Measurements from ENCODE around the gene HRH1. TPM values are rescaled to one million over a fixed set of nuclear protein-coding genes. Genes with fewer than 3 reads are reported as not detected.

Gene HRH1
- total and polyA plus RNA-seq, 2 of the 13 experiments (the other 11 are each of a cell fraction or from before 2014, with no cell fraction given), result not detected

GRCh38 chr3:11271986-11272904 is 118.0 kb downstream of the HRH1 start, which contains the start of gene ATG7 (continued):
- TF ChIP-seq, protein P1, sequence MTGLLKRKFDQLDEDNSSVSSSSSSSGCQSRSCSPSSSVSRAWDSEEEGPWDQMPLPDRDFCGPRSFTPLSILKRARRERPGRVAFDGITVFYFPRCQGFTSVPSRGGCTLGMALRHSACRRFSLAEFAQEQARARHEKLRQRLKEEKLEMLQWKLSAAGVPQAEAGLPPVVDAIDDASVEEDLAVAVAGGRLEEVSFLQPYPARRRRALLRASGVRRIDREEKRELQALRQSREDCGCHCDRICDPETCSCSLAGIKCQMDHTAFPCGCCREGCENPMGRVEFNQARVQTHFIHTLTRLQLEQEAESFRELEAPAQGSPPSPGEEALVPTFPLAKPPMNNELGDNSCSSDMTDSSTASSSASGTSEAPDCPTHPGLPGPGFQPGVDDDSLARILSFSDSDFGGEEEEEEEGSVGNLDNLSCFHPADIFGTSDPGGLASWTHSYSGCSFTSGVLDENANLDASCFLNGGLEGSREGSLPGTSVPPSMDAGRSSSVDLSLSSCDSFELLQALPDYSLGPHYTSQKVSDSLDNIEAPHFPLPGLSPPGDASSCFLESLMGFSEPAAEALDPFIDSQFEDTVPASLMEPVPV (CRISPR knock-in tag; IDR thresholded peaks at IDR 0.05), result peak; percentile 85
- TF ChIP-seq ZNF580 (CRISPR knock-in tag; IDR thresholded peaks at IDR 0.05; ENCODE audit: borderline replicate concordance, low read depth), result 0 out of 2 replicates have a peak, but pooled peaks have one; percentile 40
- no peak for TF ChIP-seq ATM (IDR thresholded peaks at IDR 0.05; ENCODE audit: borderline replicate concordance)
- peak; percentile 80 for TF ChIP-seq ZKSCAN5 (CRISPR knock-in tag; IDR thresholded peaks at IDR 0.05)
- peak; percentile 97 for TF ChIP-seq ATF1 (CRISPR knock-in tag; IDR thresholded peaks at IDR 0.05)
- peak; percentile 91 for TF ChIP-seq TFDP1 (CRISPR knock-in tag; IDR thresholded peaks at IDR 0.05; ENCODE audit: borderline replicate concordance)
- no peak for TF ChIP-seq ZC3H4 (CRISPR knock-in tag; IDR thresholded peaks at IDR 0.05; ENCODE audit: borderline replicate concordance)
- no peak for TF ChIP-seq ZNF33A (CRISPR knock-in tag; IDR thresholded peaks at IDR 0.05; ENCODE audit: borderline replicate concordance)
- TF ChIP-seq ZNF704 (CRISPR knock-in tag; IDR thresholded peaks at IDR 0.05; ENCODE audit: borderline replicate concordance), result 0 out of 2 replicates have a peak, but pooled peaks have one; percentile 31
- TF ChIP-seq GATA4 (IDR thresholded peaks at IDR 0.05; ENCODE audit: borderline replicate concordance, low read depth), result peak; percentile 65; the same call in 1 of the 2 replicates
- TF ChIP-seq ZSCAN22 (CRISPR knock-in tag; IDR thresholded peaks at IDR 0.05), result no peak
- TF ChIP-seq ZNF788 (CRISPR knock-in tag; IDR thresholded peaks at IDR 0.05; ENCODE audit: borderline replicate concordance), result peak; percentile 94; the same call in 1 of the 2 replicates
- TF ChIP-seq EED (CRISPR knock-in tag; IDR thresholded peaks at IDR 0.05), result no peak
- TF ChIP-seq ZNF619 (CRISPR knock-in tag; IDR thresholded peaks at IDR 0.05), result peak; percentile 91; the same call in 1 of the 2 replicates
- TF ChIP-seq ATF7 (IDR thresholded peaks at IDR 0.05), result peak; percentile 93
- peak; percentile 84 for TF ChIP-seq ATF7 (CRISPR knock-in tag; IDR thresholded peaks at IDR 0.05)
- peak; percentile 74; the same call in 1 of the 2 replicates for TF ChIP-seq ZNF691 (CRISPR knock-in tag; IDR thresholded peaks at IDR 0.05; ENCODE audit: borderline replicate concordance, low read depth)
- TF ChIP-seq HDAC1 (CRISPR knock-in tag; IDR thresholded peaks at IDR 0.05), result peak; percentile 90
- no peak for TF ChIP-seq ZNF451 (CRISPR knock-in tag; IDR thresholded peaks at IDR 0.05)
- TF ChIP-seq CBX1 (IDR thresholded peaks at IDR 0.05; ENCODE audit: low read depth), result peak; percentile 51
- no peak for TF ChIP-seq TERF1 (CRISPR knock-in tag; IDR thresholded peaks at IDR 0.05)
- TF ChIP-seq PCBP1 (IDR thresholded peaks at IDR 0.05; ENCODE audit: borderline replicate concordance, low read depth, low read length), result 0 out of 2 replicates have a peak, but pooled peaks have one; percentile 50
